ENCODE measurements around the gene CDH13.

CDH13 gene

GRCh38 chr16:82701442-82701955, 74.7 kb downstream of the CDH13 start:
- H3K4me3 ChIP-seq (ENCODE audit: low read depth, low read length): no peak overlapping the region
- TF ChIP-seq, protein P1, sequence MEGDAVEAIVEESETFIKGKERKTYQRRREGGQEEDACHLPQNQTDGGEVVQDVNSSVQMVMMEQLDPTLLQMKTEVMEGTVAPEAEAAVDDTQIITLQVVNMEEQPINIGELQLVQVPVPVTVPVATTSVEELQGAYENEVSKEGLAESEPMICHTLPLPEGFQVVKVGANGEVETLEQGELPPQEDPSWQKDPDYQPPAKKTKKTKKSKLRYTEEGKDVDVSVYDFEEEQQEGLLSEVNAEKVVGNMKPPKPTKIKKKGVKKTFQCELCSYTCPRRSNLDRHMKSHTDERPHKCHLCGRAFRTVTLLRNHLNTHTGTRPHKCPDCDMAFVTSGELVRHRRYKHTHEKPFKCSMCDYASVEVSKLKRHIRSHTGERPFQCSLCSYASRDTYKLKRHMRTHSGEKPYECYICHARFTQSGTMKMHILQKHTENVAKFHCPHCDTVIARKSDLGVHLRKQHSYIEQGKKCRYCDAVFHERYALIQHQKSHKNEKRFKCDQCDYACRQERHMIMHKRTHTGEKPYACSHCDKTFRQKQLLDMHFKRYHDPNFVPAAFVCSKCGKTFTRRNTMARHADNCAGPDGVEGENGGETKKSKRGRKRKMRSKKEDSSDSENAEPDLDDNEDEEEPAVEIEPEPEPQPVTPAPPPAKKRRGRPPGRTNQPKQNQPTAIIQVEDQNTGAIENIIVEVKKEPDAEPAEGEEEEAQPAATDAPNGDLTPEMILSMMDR (IDR thresholded peaks at IDR 0.05; ENCODE audit: low read depth, low read length): no peak

DNA sequence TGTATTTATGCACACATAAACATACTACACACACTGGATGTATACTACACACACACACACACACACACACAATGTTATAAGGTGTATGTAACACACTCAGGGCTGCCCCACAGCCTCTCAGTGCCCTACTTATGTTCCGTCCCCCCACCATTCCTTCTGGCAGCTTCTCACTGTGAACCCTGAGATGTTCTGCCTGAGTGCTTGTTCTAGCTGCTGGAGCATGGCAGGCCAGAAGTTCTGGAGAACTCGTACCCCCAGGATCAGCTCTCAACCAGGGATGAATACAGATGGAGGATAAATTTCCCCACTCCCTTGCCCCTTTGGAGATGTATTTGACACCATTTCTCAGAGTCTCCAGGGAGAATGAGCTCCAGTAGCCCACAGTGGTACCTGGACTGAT, 76.4 kb downstream of the CDH13 start:
- H3K4me3 ChIP-seq (ENCODE audit: low read depth, low read length): no peak overlapping the region
- TF ChIP-seq, protein P1 (IDR thresholded peaks at IDR 0.05; ENCODE audit: low read depth, low read length): no peak

DNA sequence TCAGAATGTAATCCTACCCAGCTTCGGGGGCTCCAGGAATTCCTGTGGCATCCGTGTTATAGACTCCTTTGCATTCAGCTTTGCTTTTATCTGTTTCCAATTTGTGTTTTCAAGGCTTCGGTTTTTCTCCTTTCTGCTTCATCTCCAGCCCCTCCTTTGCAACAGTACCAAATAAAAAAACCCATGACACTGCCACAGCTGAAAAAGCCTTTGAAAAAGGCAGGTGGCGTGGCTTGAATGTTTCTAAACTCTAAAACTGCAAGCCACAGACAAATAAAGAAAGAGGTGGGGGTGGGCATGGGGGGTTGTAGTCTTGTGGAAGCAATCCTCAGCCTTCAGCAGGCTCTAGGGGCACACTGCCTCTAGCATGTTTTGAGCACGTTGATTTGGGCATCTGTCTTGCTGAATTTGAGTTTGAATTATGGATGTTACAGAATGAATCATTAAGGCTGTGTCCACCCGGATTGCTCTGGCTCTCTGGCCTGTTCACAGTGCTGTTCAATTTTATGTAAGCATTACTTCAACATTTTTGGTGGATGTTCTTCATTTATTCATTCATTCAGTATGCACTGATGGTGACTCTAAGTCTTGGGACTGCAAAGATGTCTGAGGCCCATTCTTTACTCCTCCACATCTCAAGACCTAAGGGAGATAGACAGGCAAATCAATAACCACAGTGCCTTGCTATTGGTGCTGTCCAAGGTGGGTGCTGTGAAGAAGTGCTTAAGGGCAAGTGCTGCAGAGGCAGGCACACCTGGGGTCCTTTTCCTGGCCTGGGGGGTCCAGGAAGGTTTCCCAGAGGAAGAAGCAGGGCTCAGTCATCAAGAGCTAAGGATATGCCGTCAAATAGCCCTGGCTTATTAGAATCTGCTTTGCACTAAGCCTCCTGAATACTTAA, 77.4 kb downstream of the CDH13 start:
- no peak overlapping the region for H3K4me3 ChIP-seq (ENCODE audit: low read depth, low read length)
- TF ChIP-seq, protein P1 (IDR thresholded peaks at IDR 0.05; ENCODE audit: low read depth, low read length): no peak

- H3K4me3 ChIP-seq (ENCODE audit: low read depth, low read length): no peak overlapping the region
These were observed 83.2 kb downstream of the CDH13 start for GRCh38 chr16:82709987-82710386.

GRCh38 chr16:82713778-82714177, 87.0 kb downstream of the CDH13 start:
- TF ChIP-seq, protein P1 (IDR thresholded peaks at IDR 0.05; ENCODE audit: low read depth, low read length): no peak
- no peak overlapping the region for H3K4me3 ChIP-seq (ENCODE audit: low read depth, low read length)

More at GRCh38 chr16:82709987-82710386, 83.2 kb downstream of the CDH13 start:
- TF ChIP-seq, protein P1 (IDR thresholded peaks at IDR 0.05; ENCODE audit: low read depth, low read length): no peak

DNA sequence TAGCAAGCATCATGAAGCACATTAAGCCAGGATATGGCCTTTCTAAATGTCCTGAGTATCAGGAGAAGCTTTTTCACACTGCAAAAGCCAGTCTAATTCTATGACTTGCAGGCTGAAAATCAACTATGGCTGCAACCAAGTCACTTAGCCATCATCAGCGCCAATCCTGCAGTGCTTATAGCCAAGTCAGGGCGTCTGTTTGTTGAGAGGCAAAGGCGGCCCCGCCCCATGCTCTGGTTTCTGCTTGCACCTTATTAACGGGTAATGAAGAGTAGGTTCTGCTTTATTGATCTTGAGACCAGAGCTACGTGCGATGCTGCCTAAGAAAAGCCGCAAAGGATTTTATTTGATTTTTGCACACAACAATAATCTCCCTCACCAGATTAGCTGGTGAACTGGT, 88.4 kb downstream of the CDH13 start:
- H3K4me3 ChIP-seq (ENCODE audit: low read depth, low read length): no peak overlapping the region

More for the DNA sequence above, 88.4 kb downstream of the CDH13 start:
- TF ChIP-seq, protein P1 (IDR thresholded peaks at IDR 0.05; ENCODE audit: low read depth, low read length): no peak
